ENCODE results near the gene CCDC28B. TPM values are rescaled to one million over a fixed set of nuclear protein-coding genes. Genes with fewer than 3 reads are reported as not detected.
A peak's percentile ranks its signal among the peaks of the same experiment; 100 is the strongest.

The CCDC28B gene
- total and polyA plus RNA-seq, 2 of the 13 experiments (the other 11 are each of a cell fraction or from before 2014, with no cell fraction given) = 2.6 to 3.5 TPM

- TF ChIP-seq DZIP1 (CRISPR knock-in tag; IDR thresholded peaks at IDR 0.05) (no peak), ZNF343 (CRISPR knock-in tag; IDR thresholded peaks at IDR 0.05) (peak; percentile 67; the same call in 1 of the 2 replicates), ZNF558 (CRISPR knock-in tag; IDR thresholded peaks at IDR 0.05; ENCODE audit: borderline replicate concordance) (peak; percentile 98; the same call in 1 of the 2 replicates), ZNF207 (IDR thresholded peaks at IDR 0.05; ENCODE audit: borderline replicate concordance) (no peak), ZNF704 (CRISPR knock-in tag; IDR thresholded peaks at IDR 0.05; ENCODE audit: borderline replicate concordance) (peak; percentile 66; the same call in 1 of the 2 replicates), ZNF350 (CRISPR knock-in tag; IDR thresholded peaks at IDR 0.05; ENCODE audit: borderline replicate concordance, low read depth) (no peak; the same call in 1 of the 2 replicates), ARID2 (CRISPR knock-in tag; IDR thresholded peaks at IDR 0.05; ENCODE audit: borderline replicate concordance) (0 out of 2 replicates have a peak, but pooled peaks have one; percentile 34), ZNF383 (CRISPR knock-in tag; IDR thresholded peaks at IDR 0.05; ENCODE audit: borderline replicate concordance) (no peak), RAD21 (CRISPR knock-in tag; IDR thresholded peaks at IDR 0.05) (0 out of 2 replicates have a peak, but pooled peaks have one; percentile 14), ZNF570 (CRISPR knock-in tag; IDR thresholded peaks at IDR 0.05; ENCODE audit: borderline replicate concordance) (no peak), ZNF136 (CRISPR knock-in tag; IDR thresholded peaks at IDR 0.05; ENCODE audit: low read depth) (no peak), ZNF850 (CRISPR knock-in tag; conservative IDR thresholded peaks at IDR 0.05) (no peak), ZNF501 (CRISPR knock-in tag; IDR thresholded peaks at IDR 0.05) (no peak), E2F2 (CRISPR knock-in tag; IDR thresholded peaks at IDR 0.05; ENCODE audit: borderline replicate concordance) (peak; percentile 68; the same call in 1 of the 2 replicates), IRF9 (CRISPR knock-in tag; IDR thresholded peaks at IDR 0.05; ENCODE audit: borderline replicate concordance) (peak; percentile 96; the same call in 1 of the 2 replicates), ZNF550 (CRISPR knock-in tag; IDR thresholded peaks at IDR 0.05; ENCODE audit: borderline replicate concordance) (no peak), ZZZ3 (CRISPR knock-in tag; IDR thresholded peaks at IDR 0.05; ENCODE audit: borderline replicate concordance) (0 out of 2 replicates have a peak, but pooled peaks have one; percentile 21), ZNF468 (CRISPR knock-in tag; IDR thresholded peaks at IDR 0.05) (peak; percentile 71; the same call in 1 of the 2 replicates), MAZ (IDR thresholded peaks at IDR 0.05; ENCODE audit: borderline replicate concordance, low read depth, low read length) (peak; percentile 60; the same call in 1 of the 2 replicates), MAZ (CRISPR knock-in tag; IDR thresholded peaks at IDR 0.05; ENCODE audit: low read depth) (peak; percentile 90), LCORL (IDR thresholded peaks at IDR 0.05) (no peak), LCORL (CRISPR knock-in tag; IDR thresholded peaks at IDR 0.05) (peak; percentile 76; the same call in 1 of the 2 replicates)
Measured at GRCh38 chr1:32179443-32180185, 20.8 kb upstream of the CCDC28B start, which contains the start of gene TXLNA (continued).
